Sigmoid colon (tissue), 4 donors: ENCODE measurements around the gene NEDD8.
"Not testable (repeated sequence)": the region's sequence is repeated elsewhere in the genome, so short reads cannot be mapped to it uniquely, and the experiment has no call there.

Experiments
- CTCF ChIP-seq, 4 experiments: fragments of 450-650 bp in 3 of 4; fragments of 200-600 bp in 1 of 4; IDR thresholded peaks; one replicate each; pipeline ENCODE4 v1.5.1; 2016 to 2019; ENCODE audit warnings: antibody characterized with exemption in 4 of 4, mild to moderate bottlenecking in 3 of 4, moderate library complexity in 2 of 4
- EP300 ChIP-seq, 4 donors: sonication (generic); formaldehyde crosslinking; IDR thresholded peaks; one replicate each; pipeline ENCODE4 v1.6.1; 2017; ENCODE audit warnings: antibody characterized with exemption in 4 of 4
- POLR2A ChIP-seq, 2 donors: fragments of 450-650 bp; IDR thresholded peaks; one replicate each; pipeline ENCODE4 v1.6.1; 2016; ENCODE audit warnings: antibody characterized with exemption in 2 of 2, mild to moderate bottlenecking in 2 of 2, moderate library complexity in 2 of 2
- POLR2AphosphoS5 ChIP-seq, 4 donors: sonication (generic); formaldehyde crosslinking; IDR thresholded peaks; one replicate each; pipeline ENCODE4 v1.6.1; 2017; ENCODE audit warnings: antibody characterized with exemption in 4 of 4

- TF ChIP-seq EP300, CTCF, POLR2A, POLR2AphosphoS5 (IDR thresholded peaks at IDR 0.05): not testable (repeated sequence)
Measured at GRCh38 chr14:24203249-24203886, 28.8 kb downstream of the NEDD8 start.
